ENCODE measurements around the gene FRRS1. TPM values are rescaled to one million over a fixed set of nuclear protein-coding genes. Genes with fewer than 3 reads are reported as not detected.

The FRRS1 gene
- total RNA-seq, 2 experiments from 2014 or later, result 0.33 to 1.1 TPM

DNA sequence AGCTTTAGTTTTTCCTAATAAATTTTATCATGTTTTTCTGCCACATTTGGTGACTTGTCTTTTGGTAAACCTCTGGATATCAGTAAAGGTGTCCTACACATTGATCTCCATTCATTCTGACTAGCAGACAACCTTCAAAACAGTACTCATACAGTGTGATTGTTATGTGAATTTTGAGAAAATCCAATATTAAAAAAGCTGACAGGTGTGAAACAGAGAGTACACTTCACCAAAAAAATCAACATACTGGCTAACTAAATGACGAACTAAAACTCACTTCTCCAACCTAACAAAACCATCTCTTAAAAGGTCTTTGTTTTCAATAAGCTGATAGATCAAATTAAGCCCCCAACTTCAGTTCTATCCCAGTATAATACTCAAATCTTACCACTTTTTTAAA is 1.5 kb downstream of the FRRS1 start:
- ATAC-seq (ENCODE audit: poor library complexity) (no peak), DNase-seq (no peak)
- Mint-ChIP-seq H3K9me3 (no peaks in the 10 kb centered on the region), H3K27ac (no peak overlapping the region), H3K36me3 (ENCODE audit: low read depth) (no peaks in the 10 kb centered on the region), H3K4me3 (peak overlapping the region; percentile 42), H3K27me3 (no peaks in the 10 kb centered on the region), H3K4me1 (ENCODE audit: low read depth) (peaks cover 8% of the 10 kb centered on the region)
- Histone ChIP-seq H3K4me1 (ENCODE audit: insufficient read depth, low read length) (peaks cover 2% of the 10 kb centered on the region), H3K27me3 (ENCODE audit: control insufficient read depth in 1 of 2, insufficient read depth in 2 of 2, low read length in 2 of 2) (no peaks in the 10 kb centered on the region), H3K4me3 (ENCODE audit: low read length) (no peak overlapping the region), H3K36me3 (ENCODE audit: insufficient read depth, low read length) (no peaks in the 10 kb centered on the region), H3K9me3 (ENCODE audit: control insufficient read depth in 1 of 2, insufficient read depth in 1 of 2, low read length in 2 of 2) (no peaks in the 10 kb centered on the region), H3K27ac (ENCODE audit: low read depth in 1 of 2, low read length in 2 of 2) (no peak overlapping the region)
- ChIA-PET POLR2A (no interaction called here), CTCF (no interaction called here)
- TF ChIP-seq, protein P1, sequence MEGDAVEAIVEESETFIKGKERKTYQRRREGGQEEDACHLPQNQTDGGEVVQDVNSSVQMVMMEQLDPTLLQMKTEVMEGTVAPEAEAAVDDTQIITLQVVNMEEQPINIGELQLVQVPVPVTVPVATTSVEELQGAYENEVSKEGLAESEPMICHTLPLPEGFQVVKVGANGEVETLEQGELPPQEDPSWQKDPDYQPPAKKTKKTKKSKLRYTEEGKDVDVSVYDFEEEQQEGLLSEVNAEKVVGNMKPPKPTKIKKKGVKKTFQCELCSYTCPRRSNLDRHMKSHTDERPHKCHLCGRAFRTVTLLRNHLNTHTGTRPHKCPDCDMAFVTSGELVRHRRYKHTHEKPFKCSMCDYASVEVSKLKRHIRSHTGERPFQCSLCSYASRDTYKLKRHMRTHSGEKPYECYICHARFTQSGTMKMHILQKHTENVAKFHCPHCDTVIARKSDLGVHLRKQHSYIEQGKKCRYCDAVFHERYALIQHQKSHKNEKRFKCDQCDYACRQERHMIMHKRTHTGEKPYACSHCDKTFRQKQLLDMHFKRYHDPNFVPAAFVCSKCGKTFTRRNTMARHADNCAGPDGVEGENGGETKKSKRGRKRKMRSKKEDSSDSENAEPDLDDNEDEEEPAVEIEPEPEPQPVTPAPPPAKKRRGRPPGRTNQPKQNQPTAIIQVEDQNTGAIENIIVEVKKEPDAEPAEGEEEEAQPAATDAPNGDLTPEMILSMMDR (IDR thresholded peaks at IDR 0.05), result no peak
- intact Hi-C loops (cut with DNase I, micrococcal nuclease), result no loop called here

DNA sequence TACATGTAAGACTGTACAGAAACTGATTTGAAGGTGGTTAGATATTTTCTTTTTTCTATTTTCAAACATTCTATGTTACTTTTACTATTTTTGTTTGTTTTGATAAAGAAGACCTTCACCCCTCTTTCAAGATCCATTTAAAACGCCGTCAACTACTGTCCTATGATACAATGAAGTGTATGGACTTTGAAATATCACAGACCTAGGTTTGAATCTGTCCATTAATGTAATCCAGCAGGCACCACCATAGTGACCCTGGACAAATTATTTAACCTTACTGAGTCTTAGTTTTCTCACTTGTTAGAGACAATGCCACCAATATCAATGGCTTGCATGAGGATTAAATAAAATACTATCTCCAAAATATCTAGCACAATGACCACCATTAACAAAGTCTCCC is 2.0 kb downstream of the FRRS1 start:
- Histone ChIP-seq H3K9me3 (ENCODE audit: control insufficient read depth in 1 of 2, insufficient read depth in 1 of 2, low read length in 2 of 2) (no peaks in the 10 kb centered on the region), H3K27ac (ENCODE audit: low read depth in 1 of 2, low read length in 2 of 2) (no peak overlapping the region), H3K4me1 (ENCODE audit: insufficient read depth, low read length) (peaks cover 2% of the 10 kb centered on the region), H3K36me3 (ENCODE audit: insufficient read depth, low read length) (no peaks in the 10 kb centered on the region), H3K27me3 (ENCODE audit: control insufficient read depth in 1 of 2, insufficient read depth in 2 of 2, low read length in 2 of 2) (no peaks in the 10 kb centered on the region), H3K4me3 (ENCODE audit: low read length) (no peak overlapping the region)
- no peak overlapping the region for H3K4me3 Mint-ChIP-seq
- DNase-seq (no peak), ATAC-seq (ENCODE audit: poor library complexity) (no peak)
- ChIA-PET POLR2A (no interaction called here), CTCF (no interaction called here)
- no peak overlapping the region for H3K27ac Mint-ChIP-seq
- intact Hi-C loops (cut with DNase I, micrococcal nuclease), result no loop called here
- H3K36me3 Mint-ChIP-seq (ENCODE audit: low read depth), result no peaks in the 10 kb centered on the region
- TF ChIP-seq, protein P1 (IDR thresholded peaks at IDR 0.05), result no peak
- no peaks in the 10 kb centered on the region for H3K27me3 Mint-ChIP-seq
- H3K9me3 Mint-ChIP-seq, result no peaks in the 10 kb centered on the region
- peaks cover 8% of the 10 kb centered on the region for H3K4me1 Mint-ChIP-seq (ENCODE audit: low read depth)

DNA sequence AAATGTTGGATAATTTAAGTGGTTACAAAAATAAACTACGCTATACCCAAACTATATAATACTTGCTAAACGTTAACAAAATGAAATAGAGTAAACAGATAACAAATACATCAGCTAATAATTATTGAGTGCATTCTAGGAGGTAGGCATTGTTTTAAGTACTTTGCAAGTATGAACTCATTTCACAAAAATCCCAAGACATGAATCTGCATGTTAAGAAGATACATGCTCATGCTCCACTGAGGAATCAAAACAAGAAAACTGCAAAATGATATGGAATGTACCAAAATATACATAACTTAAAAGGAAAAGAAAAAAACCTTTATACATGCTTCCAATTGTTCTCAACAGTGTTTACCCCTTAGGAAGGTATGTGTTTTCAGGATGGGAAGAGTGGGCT is 2.5 kb downstream of the FRRS1 start:
- TF ChIP-seq, protein P1 (IDR thresholded peaks at IDR 0.05), result no peak
- no peaks in the 10 kb centered on the region for H3K36me3 ChIP-seq (ENCODE audit: insufficient read depth, low read length)
- peaks cover 2% of the 10 kb centered on the region for H3K4me1 ChIP-seq (ENCODE audit: insufficient read depth, low read length)
- no peak for ATAC-seq (ENCODE audit: poor library complexity)
- H3K4me3 ChIP-seq (ENCODE audit: low read length), result no peak overlapping the region
- no peaks in the 10 kb centered on the region for H3K27me3 ChIP-seq (ENCODE audit: control insufficient read depth in 1 of 2, insufficient read depth in 2 of 2, low read length in 2 of 2)
- Mint-ChIP-seq H3K4me3 (no peak overlapping the region), H3K4me1 (ENCODE audit: low read depth) (peaks cover 8% of the 10 kb centered on the region), H3K27ac (no peak overlapping the region), H3K36me3 (ENCODE audit: low read depth) (no peaks in the 10 kb centered on the region), H3K9me3 (no peaks in the 10 kb centered on the region), H3K27me3 (no peaks in the 10 kb centered on the region)
- H3K27ac ChIP-seq (ENCODE audit: low read depth in 1 of 2, low read length in 2 of 2), result no peak overlapping the region
- no peak for DNase-seq
- intact Hi-C loops (cut with DNase I, micrococcal nuclease), result no loop called here
- H3K9me3 ChIP-seq (ENCODE audit: control insufficient read depth in 1 of 2, insufficient read depth in 1 of 2, low read length in 2 of 2), result no peaks in the 10 kb centered on the region
- POLR2A ChIA-PET, result no interaction called here
- CTCF ChIA-PET, result no interaction called here
